Right kidney (tissue), 1 donor: ENCODE data around the gene RASAL2.
A peak's percentile ranks its signal among the peaks of the same experiment; 100 is the strongest.
"Not testable (repeated sequence)": the region's sequence is repeated elsewhere in the genome, so short reads cannot be mapped to it uniquely, and the experiment has no call there.

Source experiments
- DNase-seq: peaks from one replicate; pipeline ENCODE4 v3.0.0-alpha.2; 2016

Gene RASAL2

DNA sequence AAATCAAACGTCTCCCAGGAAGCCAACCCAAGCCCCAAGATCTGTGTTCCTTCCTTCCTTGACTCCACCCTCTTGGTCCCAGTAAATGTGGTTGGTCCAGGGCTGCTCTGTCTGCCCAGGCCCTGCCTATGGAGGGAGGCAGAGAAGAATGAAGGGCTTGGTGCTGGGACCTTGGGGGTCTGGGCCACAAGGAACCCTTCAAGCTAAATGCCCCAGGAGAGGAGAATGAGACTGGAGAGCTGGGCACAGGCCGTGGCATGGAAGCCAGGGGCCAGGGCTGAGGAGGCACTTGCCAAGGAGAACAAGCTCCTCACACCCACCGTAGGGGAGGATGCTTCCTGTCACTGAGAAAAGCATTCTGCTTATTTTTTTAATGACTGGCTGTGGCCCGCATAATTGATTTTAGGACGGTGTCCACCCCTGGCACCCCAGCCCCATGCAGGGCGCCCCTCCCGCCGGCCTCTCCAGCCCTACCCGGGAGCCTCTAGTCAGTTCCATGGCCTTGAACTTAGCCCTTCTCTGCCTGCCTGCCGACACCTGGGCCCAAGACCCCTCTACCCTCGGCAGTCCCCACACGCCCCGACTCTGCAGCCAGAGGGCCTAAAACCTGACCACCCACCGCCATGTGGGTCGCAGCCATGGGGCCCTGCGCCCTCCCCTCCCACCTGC, 402.0 kb downstream of the RASAL2 start:
- no peak for DNase-seq

DNA sequence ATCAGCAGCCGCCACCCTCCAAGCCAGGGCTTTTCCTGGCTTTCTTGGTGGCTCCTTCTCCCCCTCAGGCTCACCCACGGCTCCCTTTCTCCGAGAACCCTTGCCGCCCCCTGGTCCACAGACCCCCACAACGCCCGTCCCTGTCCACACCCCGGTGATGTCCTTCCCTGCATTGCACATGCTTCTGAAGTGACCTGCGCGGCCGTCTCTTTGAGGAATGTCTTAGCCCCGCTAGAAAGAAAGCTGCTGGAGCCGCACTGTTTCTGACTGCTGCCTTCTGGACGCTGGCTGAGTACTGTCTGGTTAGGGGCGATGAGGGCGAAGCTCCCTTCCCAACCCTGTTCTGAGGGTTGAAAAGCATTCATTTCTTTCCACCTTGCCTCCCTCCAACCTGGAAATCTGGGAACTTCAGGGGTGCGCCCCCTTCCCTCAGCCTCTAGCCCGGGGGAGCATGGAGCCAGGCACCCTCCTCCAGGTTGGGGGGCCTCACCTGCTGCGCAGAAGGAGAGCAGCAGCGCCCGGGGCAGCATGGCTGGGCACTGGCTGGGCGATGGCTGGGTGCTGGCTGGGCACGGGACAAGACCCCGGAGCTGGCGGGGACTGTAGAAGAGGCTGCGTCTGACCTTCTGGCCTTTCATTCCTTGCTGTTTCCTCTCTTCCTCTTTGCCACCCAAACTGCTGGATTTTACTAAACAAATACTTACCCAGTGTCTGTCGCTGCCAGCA, 402.7 kb downstream of the RASAL2 start, which contains the start of gene CLEC20A:
Gene CLEC20A (minus strand): TSS at position 555 of the 726 bp plus-strand sequence. CDS start 25 bp downstream, at position 530.
- DNase-seq: no peak

DNA sequence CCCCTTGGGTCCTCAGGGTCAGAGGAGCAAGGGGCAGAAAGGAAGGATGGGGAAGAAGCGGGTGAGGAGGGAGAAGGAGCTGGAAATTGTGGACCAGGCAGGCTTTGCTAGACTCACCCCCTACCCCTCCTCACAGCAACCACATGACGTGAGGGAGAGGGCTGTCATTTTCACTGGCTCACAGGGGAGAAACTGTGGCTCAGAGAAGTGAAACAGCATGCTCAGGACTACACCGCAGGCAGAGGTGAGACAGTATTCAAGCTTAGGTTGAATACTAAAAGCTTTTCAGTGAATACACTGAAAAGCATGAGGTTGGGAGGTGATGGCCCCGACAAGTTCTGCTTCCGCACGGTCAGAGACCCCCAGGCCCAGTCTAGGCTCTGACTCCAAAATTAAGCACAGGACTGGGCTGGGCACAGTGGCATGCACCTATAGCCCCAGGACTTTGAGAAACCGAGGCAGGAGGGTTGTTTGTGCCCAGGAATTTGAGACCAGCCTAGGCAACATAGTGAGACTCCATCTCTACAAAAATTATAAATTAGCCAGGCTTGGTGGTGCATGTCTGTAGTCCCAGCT, 404.1 kb downstream of the RASAL2 start:
- DNase-seq: no peak

- no peak for DNase-seq
Measured at GRCh38 chr1:178498896-178499675, 405.2 kb downstream of the RASAL2 start.

DNA sequence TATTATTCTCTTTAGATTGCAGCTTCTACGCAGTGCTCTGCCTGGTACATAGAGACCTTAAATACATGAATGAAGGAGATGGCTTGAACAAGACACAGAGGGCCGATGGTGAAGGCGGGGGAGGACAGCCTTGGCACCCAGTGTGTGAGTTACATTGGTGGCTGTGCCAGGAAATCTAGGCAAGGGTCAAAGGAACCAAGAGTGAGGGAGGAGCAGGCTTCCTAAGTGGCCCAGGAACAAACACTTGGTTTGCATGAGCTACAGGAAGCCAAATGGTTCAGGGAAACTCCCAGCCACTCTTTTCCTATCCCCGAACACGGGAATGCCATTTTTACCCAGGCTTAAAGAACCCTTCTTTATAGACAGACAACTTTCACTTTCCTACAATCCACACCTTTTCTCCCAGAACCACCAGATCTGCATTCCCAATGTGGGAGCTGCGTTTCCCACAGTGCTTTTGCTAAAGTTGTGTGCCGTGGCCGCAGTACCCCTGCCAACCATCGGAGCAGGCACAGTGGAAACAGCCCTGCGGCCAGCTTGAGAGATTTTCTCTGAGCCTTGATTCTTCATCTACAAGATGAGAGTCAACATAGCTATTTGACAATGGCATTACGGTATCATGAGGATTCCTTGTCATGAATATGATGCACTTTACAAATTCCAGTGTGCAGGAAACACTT, 406.3 kb downstream of the RASAL2 start:
- DNase-seq: no peak

DNA sequence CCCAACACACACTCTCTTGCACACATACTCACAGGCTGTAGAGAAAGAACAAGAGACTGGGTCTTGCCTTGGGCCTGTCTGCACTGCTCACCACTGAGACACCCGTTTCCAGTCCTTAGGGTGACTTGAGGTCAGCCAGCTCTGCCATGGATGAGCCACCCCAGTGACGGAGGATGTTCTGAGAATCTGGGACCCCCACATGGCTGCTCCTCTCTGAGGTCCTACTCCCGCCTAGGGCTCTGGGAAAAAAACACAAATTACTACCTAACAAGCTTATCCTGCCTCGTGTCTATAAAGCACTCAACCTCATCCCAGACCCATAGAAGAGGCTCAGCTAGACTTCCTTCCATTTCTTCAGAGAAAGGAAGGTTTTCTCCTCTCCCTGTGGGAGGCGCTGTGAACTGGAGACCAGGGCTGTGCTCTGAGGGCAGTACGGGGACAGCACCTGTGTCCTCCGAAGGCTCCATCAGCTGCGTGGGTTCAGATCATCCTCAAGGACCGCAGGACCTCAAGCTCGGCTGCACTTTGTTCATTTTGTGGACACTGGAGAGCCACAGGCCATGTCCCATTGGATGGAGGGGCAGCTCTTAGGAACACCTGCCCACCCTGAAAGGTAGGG, 407.1 kb downstream of the RASAL2 start:
- DNase-seq: no peak

- peak; percentile 48 for DNase-seq
Measured at GRCh38 chr1:178501705-178502329, 407.9 kb downstream of the RASAL2 start.

GRCh38 chr1:178502330-178502714, 408.4 kb downstream of the RASAL2 start:
- no peak for DNase-seq

- DNase-seq: no peak
Measured at GRCh38 chr1:178502856-178503255, 409.0 kb downstream of the RASAL2 start.

- not testable (repeated sequence) for DNase-seq
Measured at GRCh38 chr1:178503316-178503715, 409.4 kb downstream of the RASAL2 start.

- DNase-seq: no peak
Measured at GRCh38 chr1:178503849-178504248, 409.9 kb downstream of the RASAL2 start.

- DNase-seq: no peak
Measured at GRCh38 chr1:178504286-178504685, 410.4 kb downstream of the RASAL2 start.

GRCh38 chr1:178506177-178506576, 412.3 kb downstream of the RASAL2 start:
- DNase-seq: no peak

DNA sequence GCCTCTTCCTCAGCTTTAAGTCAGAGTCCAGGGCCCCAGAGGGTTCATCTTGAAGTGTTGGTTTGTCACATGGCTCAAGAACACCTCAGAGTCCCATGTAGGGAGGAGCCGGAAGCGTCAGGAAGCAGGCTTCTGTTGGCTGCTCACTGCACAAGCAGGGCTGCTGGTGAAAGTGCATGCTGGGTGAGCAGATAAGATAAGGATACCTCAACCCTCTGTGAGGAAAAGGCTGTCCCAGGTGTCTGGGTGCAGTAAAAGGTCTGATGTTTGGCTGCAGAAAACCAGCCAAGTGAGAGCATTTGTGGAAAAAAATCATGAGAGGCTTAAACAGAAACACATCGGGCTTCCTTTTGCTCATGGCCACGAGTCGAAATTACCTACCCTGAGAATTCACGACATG, 412.8 kb downstream of the RASAL2 start:
- DNase-seq: no peak

GRCh38 chr1:178509414-178510007, 415.6 kb downstream of the RASAL2 start:
- DNase-seq: no peak

GRCh38 chr1:178510155-178510554, 416.3 kb downstream of the RASAL2 start:
- no peak for DNase-seq

GRCh38 chr1:178512566-178513277, 418.8 kb downstream of the RASAL2 start, which contains the start of gene TEX35:
Gene TEX35 (plus strand): TSS chr1:178513109. CDS start chr1:178513189, 80 bp downstream.
- no peak for DNase-seq

- DNase-seq: no peak
Measured at GRCh38 chr1:178513278-178513983, 419.5 kb downstream of the RASAL2 start.

GRCh38 chr1:178516110-178516509, 422.2 kb downstream of the RASAL2 start:
- DNase-seq: no peak
